ENCODE data around the gene BRSK2.
A peak's percentile ranks its signal among the peaks of the same experiment; 100 is the strongest.

BRSK2 gene

GRCh38 chr11:1377231-1377780 is 12.4 kb upstream of the BRSK2 start:
- DNase-seq, result no peak

DNA sequence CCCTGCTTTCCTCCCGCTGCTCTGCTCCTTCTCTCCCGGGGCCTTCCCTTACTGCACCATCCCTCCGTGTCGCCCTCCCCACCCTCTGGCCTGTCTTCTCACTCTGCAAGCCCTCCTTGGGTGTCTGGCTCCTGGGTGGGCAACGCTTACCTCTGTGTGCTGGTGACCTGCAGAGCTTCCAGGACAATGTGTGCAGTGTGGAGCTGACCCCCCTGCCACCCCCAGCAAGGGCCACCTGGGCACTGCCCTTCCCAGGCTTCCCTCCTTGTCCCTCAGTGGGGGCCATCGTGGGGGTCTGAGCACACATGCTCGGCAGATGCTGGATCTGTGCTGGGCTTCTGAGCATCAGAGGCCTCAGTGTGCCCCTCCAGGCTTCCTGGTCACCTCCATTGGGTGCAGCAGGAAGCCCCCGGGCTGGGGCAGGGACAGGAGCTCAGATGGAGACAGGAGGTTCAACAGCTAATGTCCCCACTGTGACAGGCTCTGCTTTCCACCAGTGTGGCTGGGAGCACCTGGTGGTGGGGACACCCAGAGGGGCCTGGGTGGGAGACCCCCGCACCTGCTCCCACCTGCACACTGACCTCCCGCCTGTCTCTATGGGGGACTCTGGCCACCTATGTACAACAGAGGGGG is 7.8 kb upstream of the BRSK2 start:
- no peak for DNase-seq

GRCh38 chr11:1382429-1382828 is 7.3 kb upstream of the BRSK2 start:
- DNase-seq, result no peak

DNA sequence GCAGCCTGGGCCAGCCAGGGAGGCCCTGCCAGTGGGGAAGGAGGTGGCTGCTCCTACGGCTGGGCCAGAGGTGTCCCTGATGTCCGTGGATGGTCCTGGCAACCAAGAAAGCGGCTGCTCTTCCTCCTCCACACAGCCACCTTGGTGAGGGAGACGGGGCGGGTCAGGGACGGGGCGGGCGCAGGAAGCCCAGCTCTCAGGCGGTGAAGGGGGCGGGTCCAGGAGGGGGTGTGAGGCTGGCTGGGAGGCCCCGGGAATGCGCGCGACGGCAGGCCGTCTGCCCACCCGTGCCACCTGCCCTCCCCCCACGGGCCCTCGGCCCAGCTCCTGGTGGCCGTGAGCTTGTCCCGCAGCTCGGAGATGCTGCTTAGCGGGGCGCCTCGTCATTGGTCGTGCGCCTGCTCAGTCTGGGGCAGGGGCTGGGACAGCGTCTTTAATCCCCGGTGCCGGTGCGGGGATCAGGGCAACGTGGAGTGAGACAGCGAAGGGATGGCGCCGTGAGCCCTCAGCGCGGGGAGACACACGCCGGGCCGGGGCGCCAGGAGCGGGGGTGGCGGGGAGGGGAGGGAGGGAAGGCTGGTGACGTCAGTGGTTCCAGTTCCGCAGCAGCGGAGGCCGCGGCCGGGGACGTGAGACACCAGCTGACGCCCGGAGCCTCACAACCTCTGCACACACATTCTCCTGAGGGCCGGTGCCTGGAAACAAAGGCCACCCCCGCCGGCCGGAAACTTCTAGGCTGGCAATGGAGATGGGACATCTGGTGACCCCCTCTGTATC is 6.7 kb upstream of the BRSK2 start:
- DNase-seq, result peak; percentile 17

GRCh38 chr11:1384199-1384970 is 5.3 kb upstream of the BRSK2 start:
- no peak for DNase-seq

GRCh38 chr11:1387521-1387920 is 2.2 kb upstream of the BRSK2 start:
- no peak for DNase-seq

GRCh38 chr11:1387961-1388762 is 1.6 kb upstream of the BRSK2 start:
- no peak for DNase-seq

DNA sequence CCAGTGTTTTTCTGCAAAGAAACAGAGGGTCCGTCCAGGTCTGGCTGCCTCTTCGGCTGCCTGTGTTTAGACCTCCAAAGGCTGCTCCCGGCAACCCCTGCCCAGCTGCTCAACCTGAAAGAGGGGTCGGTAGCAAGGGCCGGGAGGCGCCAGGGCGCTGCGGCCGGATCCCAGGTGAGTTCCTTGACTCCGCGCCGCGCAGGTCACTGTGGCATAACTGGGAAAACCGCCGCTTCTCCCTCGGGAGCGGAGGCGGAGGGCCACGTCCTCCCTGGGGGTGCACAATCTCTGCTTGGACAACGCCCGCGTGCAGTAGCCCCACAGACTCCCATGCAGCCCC is 1.0 kb upstream of the BRSK2 start:
- no peak for DNase-seq

GRCh38 chr11:1389103-1389931 is 417 bp upstream of the BRSK2 start:
- DNase-seq, result peak; percentile 81

- DNase-seq, result no peak
These were observed 933 bp downstream of the BRSK2 start for GRCh38 chr11:1390569-1391164.

DNA sequence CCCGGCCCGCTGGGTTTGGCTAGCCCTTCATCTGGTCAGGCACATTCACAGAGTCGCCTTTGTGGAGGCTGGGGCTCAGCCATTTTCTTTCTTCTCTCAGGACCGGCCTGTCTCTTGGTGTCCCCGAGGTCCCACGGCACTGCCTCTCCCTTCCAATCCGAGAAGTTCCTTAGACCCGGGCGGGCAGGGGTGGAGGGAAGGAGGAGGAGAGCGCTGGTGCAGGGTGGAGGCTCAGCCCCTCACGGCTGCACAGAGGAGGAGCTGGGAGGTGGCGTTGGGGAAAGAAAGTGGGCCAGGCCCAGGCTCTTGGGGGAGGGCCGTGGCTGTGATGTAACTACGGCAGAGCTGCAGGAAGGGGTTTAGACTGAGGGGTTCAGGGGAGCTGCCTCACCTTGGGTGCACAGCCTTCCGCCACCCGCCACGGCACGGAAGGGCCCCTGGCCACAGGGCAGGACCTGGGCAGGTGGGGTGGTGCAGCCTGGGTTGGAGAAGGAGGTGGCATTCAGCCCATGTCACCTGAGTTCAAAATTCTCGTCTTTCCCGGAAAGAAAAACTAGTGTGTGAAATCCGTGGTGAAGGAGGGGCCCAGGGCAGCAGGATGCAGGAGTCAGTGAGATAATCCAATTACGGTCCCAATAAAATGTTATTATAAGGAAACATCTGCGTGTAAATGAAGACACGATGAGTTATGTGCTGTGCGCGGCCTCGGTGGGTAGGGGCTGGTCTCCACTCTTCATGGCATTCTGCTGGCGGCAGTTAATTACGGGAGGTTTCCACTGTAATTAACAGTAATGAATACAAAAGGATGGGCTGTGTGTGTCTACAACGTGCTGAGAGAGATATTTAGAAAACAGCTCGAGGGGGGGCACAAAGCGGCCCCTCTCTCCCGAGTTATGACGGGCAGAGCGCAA is 1.7 kb downstream of the BRSK2 start:
- DNase-seq, result no peak

GRCh38 chr11:1392111-1392510 is 2.4 kb downstream of the BRSK2 start:
- DNase-seq, result peak; percentile 23

DNA sequence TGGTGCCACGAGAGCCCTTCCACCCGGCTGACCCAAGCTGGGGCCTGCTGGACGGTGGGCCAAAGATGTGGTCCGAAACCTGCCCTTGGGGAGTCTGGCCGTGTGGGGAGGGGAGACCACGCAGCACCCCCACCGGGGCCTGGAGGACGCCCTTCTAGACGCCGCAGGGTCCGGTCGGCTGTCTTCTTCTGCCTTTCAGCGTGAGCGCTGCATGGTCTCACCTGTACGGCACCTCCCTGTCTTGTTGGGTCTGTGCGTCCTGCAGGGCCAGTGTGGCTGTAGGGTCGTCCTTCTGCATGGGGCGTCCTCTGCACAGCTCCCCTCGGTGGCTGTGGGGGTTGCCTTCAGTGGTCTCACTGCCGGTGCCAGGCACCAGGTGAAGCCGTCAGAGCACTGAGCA is 2.8 kb downstream of the BRSK2 start:
- no peak for DNase-seq

DNA sequence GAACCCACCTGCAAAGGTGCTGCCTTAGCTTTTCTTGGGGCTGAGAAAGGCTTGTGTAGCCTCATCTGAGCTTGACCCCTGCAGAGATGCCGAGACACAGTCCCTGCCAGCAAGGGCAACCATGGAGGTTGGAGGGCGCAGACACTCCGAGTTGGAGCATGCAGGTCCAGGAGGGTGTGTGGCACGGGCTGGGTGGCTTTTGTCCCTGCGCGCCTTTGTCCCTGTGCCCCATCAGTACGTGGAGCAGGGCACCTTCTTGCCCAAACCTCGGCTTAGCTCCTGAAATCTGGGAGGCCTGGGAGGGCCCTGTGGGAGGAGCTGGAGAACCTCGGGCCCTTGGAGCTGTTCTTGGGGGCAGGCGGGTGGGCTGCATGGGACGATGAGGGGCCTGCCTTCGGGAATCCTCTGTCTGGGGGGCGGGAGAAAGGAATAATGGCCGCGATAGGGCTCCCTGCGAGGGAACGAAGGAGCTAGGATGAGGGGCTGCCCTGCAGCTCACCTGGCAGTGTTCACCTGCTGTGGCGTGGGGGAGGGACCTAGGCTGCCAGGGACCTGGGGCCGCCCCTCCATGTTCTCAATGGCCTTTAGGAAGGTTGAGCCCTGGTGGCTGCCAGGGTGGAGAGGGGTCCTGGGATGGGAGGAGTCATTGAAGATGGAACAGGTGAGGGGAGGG is 3.4 kb downstream of the BRSK2 start:
- no peak for DNase-seq

- DNase-seq, result no peak
These were observed 5.4 kb downstream of the BRSK2 start for GRCh38 chr11:1394936-1395772.

GRCh38 chr11:1395773-1396374 is 6.1 kb downstream of the BRSK2 start:
- no peak for DNase-seq

- no peak for DNase-seq
These were observed 6.7 kb downstream of the BRSK2 start for GRCh38 chr11:1396375-1396841.

DNA sequence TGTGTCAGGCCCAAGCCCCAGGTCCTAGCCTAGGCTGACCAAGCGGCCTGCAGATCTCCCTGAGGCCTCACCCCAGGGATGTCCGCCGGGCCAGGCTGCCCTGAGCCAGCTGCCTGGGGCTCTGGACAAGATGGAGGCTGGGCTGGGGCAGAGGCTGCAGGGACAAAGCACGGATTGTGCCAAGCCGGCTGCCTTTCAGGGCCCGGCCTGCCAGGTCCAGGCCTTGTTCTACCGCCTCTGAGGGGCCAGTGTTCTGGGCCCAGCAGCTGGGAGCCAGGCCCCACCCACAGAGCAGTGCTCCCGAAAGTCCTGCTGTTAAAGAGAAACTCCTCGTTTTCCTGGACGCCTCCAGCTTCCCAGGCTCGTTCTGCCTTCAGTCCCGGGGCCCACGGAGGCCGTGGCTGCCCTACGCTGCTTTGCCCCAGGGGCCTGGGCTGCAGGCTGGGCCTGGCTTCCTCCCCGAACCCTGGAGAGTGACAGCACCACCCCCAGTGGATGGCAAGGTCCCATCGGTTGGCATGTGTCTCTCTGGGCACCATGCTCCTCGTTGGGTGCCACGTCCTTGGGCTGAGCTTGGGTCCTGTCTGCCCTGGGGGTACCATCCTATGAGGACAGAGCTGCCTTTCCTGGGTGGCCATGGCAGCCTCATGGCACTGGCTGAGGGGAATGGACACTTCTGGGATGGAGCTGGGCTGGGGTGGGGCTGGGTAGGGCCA is 7.6 kb downstream of the BRSK2 start:
- DNase-seq, result no peak
